ENCODE measurements around the gene PRSS53.
"Not testable (repeated sequence)": the region's sequence is repeated elsewhere in the genome, so short reads cannot be mapped to it uniquely, and the experiment has no call there.

Gene PRSS53

GRCh38 chr16:31088459-31089183, at the start of gene PRSS53:
PRSS53 (minus strand) TSS chr16:31088943; CDS start chr16:31088809, 134 bp downstream.
- no peak for DNase-seq (ENCODE audit: low read depth)
- TF ChIP-seq CTCF (IDR thresholded peaks at IDR 0.05; ENCODE audit: control insufficient read depth, insufficient read depth, low read depth, low read length, missing control alignments) = no peak
- H3K4me3 ChIP-seq (ENCODE audit: control insufficient read depth, low read depth, low read length) = no peak within 1 kb of the TSS

GRCh38 chr16:31136822-31137499, 48.2 kb upstream of the PRSS53 start:
- not testable (repeated sequence) for H3K4me3 ChIP-seq (ENCODE audit: control insufficient read depth, low read depth, low read length); DNase-seq (ENCODE audit: low read depth)

GRCh38 chr16:31136287-31136662, 47.5 kb upstream of the PRSS53 start:
- TF ChIP-seq CTCF (IDR thresholded peaks at IDR 0.05; ENCODE audit: control insufficient read depth, insufficient read depth, low read depth, low read length, missing control alignments) = no peak
- H3K4me3 ChIP-seq (ENCODE audit: control insufficient read depth, low read depth, low read length) = no peak overlapping the region
- no peak for DNase-seq (ENCODE audit: low read depth)

GRCh38 chr16:31135535-31136286, 47.0 kb upstream of the PRSS53 start, which contains the start of gene PRSS8:
PRSS8 (minus strand) TSS chr16:31135727; CDS start chr16:31135498, 229 bp downstream.
- DNase-seq (ENCODE audit: low read depth) = no peak
- TF ChIP-seq CTCF (IDR thresholded peaks at IDR 0.05; ENCODE audit: control insufficient read depth, insufficient read depth, low read depth, low read length, missing control alignments) = no peak
- no peak within 1 kb of the TSS for H3K4me3 ChIP-seq (ENCODE audit: control insufficient read depth, low read depth, low read length)

GRCh38 chr16:31134625-31135534, 46.1 kb upstream of the PRSS53 start:
- no peak for TF ChIP-seq CTCF (IDR thresholded peaks at IDR 0.05; ENCODE audit: control insufficient read depth, insufficient read depth, low read depth, low read length, missing control alignments)
- H3K4me3 ChIP-seq (ENCODE audit: control insufficient read depth, low read depth, low read length) = no peak overlapping the region
- DNase-seq (ENCODE audit: low read depth) = no peak

GRCh38 chr16:31134091-31134571, 45.4 kb upstream of the PRSS53 start:
- H3K4me3 ChIP-seq (ENCODE audit: control insufficient read depth, low read depth, low read length) = no peak overlapping the region
- TF ChIP-seq CTCF (IDR thresholded peaks at IDR 0.05; ENCODE audit: control insufficient read depth, insufficient read depth, low read depth, low read length, missing control alignments) = no peak
- DNase-seq (ENCODE audit: low read depth) = no peak

All from AG09309 (cell line).